GM19025 (cell line): Measurements from ENCODE around the gene STAT5B.
"Not testable (repeated sequence)": the region's sequence is repeated elsewhere in the genome, so short reads cannot be mapped to it uniquely, and the experiment has no call there.

Experiments
- ATAC-seq: cut with Tn5 transposase; IDR thresholded peaks from one replicate; pipeline ENCODE4 v1.9.1; 2021; ENCODE audit warnings: mild to moderate bottlenecking, low read depth, moderate library complexity; ENCODE audit not compliant: unreplicated experiment

The STAT5B gene

GRCh38 chr17:42307362-42307927 is 31.3 kb upstream of the STAT5B start:
- ATAC-seq, result no peak

GRCh38 chr17:42306385-42306667 is 30.1 kb upstream of the STAT5B start:
- ATAC-seq, result no peak

- ATAC-seq, result no peak
Measured at GRCh38 chr17:42305543-42306384, 29.6 kb upstream of the STAT5B start.

- not testable (repeated sequence) for ATAC-seq
Measured at GRCh38 chr17:42305031-42305330, 28.8 kb upstream of the STAT5B start.

- no peak for ATAC-seq
Measured at GRCh38 chr17:42304187-42305030, 28.2 kb upstream of the STAT5B start.

GRCh38 chr17:42303694-42304093 is 27.5 kb upstream of the STAT5B start:
- ATAC-seq, result no peak

GRCh38 chr17:42301022-42301421 is 24.8 kb upstream of the STAT5B start:
- ATAC-seq, result no peak

GRCh38 chr17:42299913-42300312 is 23.7 kb upstream of the STAT5B start:
- not testable (repeated sequence) for ATAC-seq

- not testable (repeated sequence) for ATAC-seq
Measured at GRCh38 chr17:42299361-42299760, 23.2 kb upstream of the STAT5B start.

GRCh38 chr17:42297775-42298174 is 21.6 kb upstream of the STAT5B start:
- ATAC-seq, result not testable (repeated sequence)

- ATAC-seq, result no peak
Measured at GRCh38 chr17:42296012-42296411, 19.8 kb upstream of the STAT5B start.

GRCh38 chr17:42294469-42295398 is 18.5 kb upstream of the STAT5B start:
- ATAC-seq, result no peak

GRCh38 chr17:42291129-42291528 is 14.9 kb upstream of the STAT5B start:
- no peak for ATAC-seq

GRCh38 chr17:42290577-42290976 is 14.4 kb upstream of the STAT5B start:
- ATAC-seq, result no peak

- ATAC-seq, result no peak
Measured at GRCh38 chr17:42289611-42290181, 13.5 kb upstream of the STAT5B start.

GRCh38 chr17:42288803-42289610 is 12.8 kb upstream of the STAT5B start:
- no peak for ATAC-seq

GRCh38 chr17:42287977-42288802 is 12.0 kb upstream of the STAT5B start, which contains the start of gene STAT5A:
Gene STAT5A (plus strand): TSS chr17:42288498. CDS start chr17:42289412, 914 bp downstream.
- peak; percentile 48 for ATAC-seq

- peak; percentile 17 for ATAC-seq
Measured at GRCh38 chr17:42287305-42287976, 11.2 kb upstream of the STAT5B start.
